Upper lobe of left lung (tissue), 6 donors: Measurements from ENCODE around the gene ZNF662. TPM values are rescaled to one million over a fixed set of nuclear protein-coding genes. Genes with fewer than 3 reads are reported as not detected.

Experiments
- total RNA-seq, 6 donors: library from RNA; depleted of rRNA in 4 of 6; stranded (reverse); fragments of >200 nt in 4 of 6; gene quantifications; one replicate each; pipeline versions ENCODE4 v1.1.0 to v1.2.1, GENCODE V29; 2016 to 2021
- donor health status: DM: no; HTN: no; CAD: no; lungs with moderate emphysema.
- donor health status: DM: no; HTN: yes; CAD: no; lungs with severe emphysema.

ZNF662 gene
- total RNA-seq, 6 donors from 2014 or later: 4.1 to 10.5 (median 6.3) TPM

Other genes with a start within 250 kb of the ZNF662 start
- gene KLHL40, start 220.6 kb upstream of the ZNF662 start, total RNA-seq: not detected
- 1 to 10 TPM in 2 of 6 donors, under 1 TPM in 2, not detected in 2; 0.71 to 1.6 (median 0.98) TPM for gene HHATL, start 203.3 kb upstream of the ZNF662 start, total RNA-seq
- gene CCDC13, start 132.9 kb upstream of the ZNF662 start, total RNA-seq: 10 to 100 TPM in 1 of 6 donors, 1 to 10 TPM in 5; 2.1 to 12.8 (median 3.0) TPM
- 100 to 1,000 TPM in 2 of 6 donors, 10 to 100 TPM in 4; 26.2 to 108 (median 73.3) TPM for gene HIGD1A, start 101.7 kb upstream of the ZNF662 start, total RNA-seq
- gene ACKR2, start 96.7 kb upstream of the ZNF662 start, total RNA-seq: 1 to 10 TPM in 5 of 6 donors, not detected in 1; 1.1 to 8.2 (median 2.3) TPM
- gene CYP8B1, start 30.3 kb upstream of the ZNF662 start, total RNA-seq: under 1 TPM in 2 of 6 donors, not detected in 4; 0.13 to 0.14 TPM
- gene GASK1A, start 73.2 kb downstream of the ZNF662 start, total RNA-seq: 1 to 10 TPM; 2.5 to 9.4 (median 7.7) TPM
- 10 to 100 TPM; 10.5 to 25.1 (median 14.1) TPM for gene POMGNT2, start 199.9 kb downstream of the ZNF662 start, total RNA-seq